Activated CD8-positive, alpha-beta T cell treated with anti-CD3 and anti-CD28 coated beads for 36 hours (primary cell): Measurements from ENCODE around the gene DFFB. TPM values are rescaled to one million over a fixed set of nuclear protein-coding genes. Genes with fewer than 3 reads are reported as not detected.

Experiments used
- ATAC-seq: fragments of 200-7000 bp; cut with Tn5 transposase; one replicate; pipeline ENCODE4 v1.10.0; 2021; ENCODE audit warnings: mild to moderate bottlenecking, moderate library complexity
- CTCF ChIA-PET: fragments of 350-600 bp; sonication (Branson Sonifier 250); formaldehyde crosslinking; loops from one replicate; lab custom pipeline; 2021; ENCODE audit warnings: antibody characterized with exemption; lab: Charles Lee
- POLR2A ChIA-PET: fragments of 350-600 bp; sonication (Branson Sonifier 250); formaldehyde crosslinking; loops from one replicate; lab custom pipeline; 2021; ENCODE audit warnings: antibody characterized with exemption; lab: Charles Lee
- DNase-seq: peaks from one replicate; pipeline ENCODE4 v3.0.0-alpha.2; 2020
- H3K27ac Mint-ChIP-seq: one replicate; pipeline ENCODE4 v1.8.0; 2021; ENCODE audit warnings: mild to moderate bottlenecking, mixed read lengths
- H3K27me3 Mint-ChIP-seq: one replicate; pipeline ENCODE4 v1.8.0; 2021; ENCODE audit warnings: mixed read lengths
- H3K36me3 Mint-ChIP-seq: one replicate; pipeline ENCODE4 v1.8.0; 2021; ENCODE audit warnings: low read depth, mixed read lengths
- H3K4me1 Mint-ChIP-seq: one replicate; pipeline ENCODE4 v1.8.0; 2021; ENCODE audit warnings: low read depth, mixed read lengths
- H3K4me3 Mint-ChIP-seq: one replicate; pipeline ENCODE4 v1.8.0; 2021; ENCODE audit warnings: mild to moderate bottlenecking, moderate library complexity, mixed read lengths
- H3K9me3 Mint-ChIP-seq: one replicate; pipeline ENCODE4 v1.8.0; 2021; ENCODE audit warnings: mixed read lengths
- CTCF ChIP-seq: fragments of 200-600 bp; IDR thresholded peaks from one replicate; pipeline ENCODE4 v1.8.0; 2022; ENCODE audit warnings: antibody characterized with exemption, mild to moderate bottlenecking
- intact Hi-C: fragments of 100-400 bp; cut with micrococcal nuclease; formaldehyde crosslinking; loops from one replicate; pipeline ENCODE4 v1.10.0; 2022
- total RNA-seq, 2 experiments: library from RNA; stranded (reverse); gene quantifications; one replicate each; pipeline ENCODE4 v1.2.3, GENCODE V29; 2021

Gene DFFB
- total RNA-seq, 2 experiments from 2014 or later, result 9.3 to 9.7 TPM

DNA sequence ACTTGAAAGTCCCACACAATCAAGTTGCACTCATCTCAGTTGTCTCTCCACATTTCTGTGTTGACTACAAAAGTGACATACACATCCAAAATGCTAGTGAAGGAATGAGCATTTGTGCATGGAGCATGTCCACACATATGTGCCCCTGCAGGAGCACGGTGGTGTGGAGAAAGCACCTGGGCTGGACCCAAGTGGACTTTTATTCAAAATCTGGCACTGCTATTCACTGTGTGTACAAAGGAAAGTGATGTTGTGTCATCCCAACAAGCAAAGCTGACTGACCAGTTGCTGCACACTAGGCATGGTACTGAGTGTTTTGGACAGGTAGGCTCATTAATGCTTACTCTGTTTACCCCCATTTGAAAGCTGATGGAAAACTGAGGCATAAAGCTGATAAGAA, 19.6 kb upstream of the DFFB start:
- ChIA-PET POLR2A (no interaction called here), CTCF (no interaction called here)
- Mint-ChIP-seq H3K4me1 (no peaks in the 10 kb centered on the region), H3K27ac (no peak overlapping the region), H3K4me3 (no peak overlapping the region), H3K9me3 (peaks cover 4% of the 10 kb centered on the region), H3K36me3 (peaks cover 51% of the 10 kb centered on the region), H3K27me3 (no peaks in the 10 kb centered on the region)
- DNase-seq (no peak), ATAC-seq (no peak)
- intact Hi-C loops, result no loop called here
- no peak for TF ChIP-seq CTCF

GRCh38 chr1:3838788-3839187, 18.5 kb upstream of the DFFB start:
- H3K27me3 Mint-ChIP-seq, result no peaks in the 10 kb centered on the region
- peaks cover 4% of the 10 kb centered on the region for H3K9me3 Mint-ChIP-seq
- CTCF ChIA-PET, result no interaction called here
- DNase-seq, result no peak
- no peaks in the 10 kb centered on the region for H3K4me1 Mint-ChIP-seq
- no peak for TF ChIP-seq CTCF
- H3K36me3 Mint-ChIP-seq, result peaks cover 54% of the 10 kb centered on the region
- POLR2A ChIA-PET, result interaction anchor here (0.6 kb wide), 1 partner anchor 1941 kb away, joined by 4 read pairs; no protein-coding TSS in a partner anchor
- ATAC-seq, result no peak
- no peak overlapping the region for H3K4me3 Mint-ChIP-seq
- H3K27ac Mint-ChIP-seq, result no peak overlapping the region
- intact Hi-C loops, result no loop called here

- H3K4me1 Mint-ChIP-seq, result no peaks in the 10 kb centered on the region
- DNase-seq (no peak), ATAC-seq (no peak)
- ChIA-PET POLR2A (interaction anchor here (0.7 kb wide), 1 partner anchor 84 kb away, joined by 3 read pairs; no protein-coding TSS in a partner anchor), CTCF (interaction anchor here (1.4 kb wide), 1 partner anchor 11 kb away, joined by 3 read pairs; no protein-coding TSS in a partner anchor)
- intact Hi-C loops, result no loop called here
- no peak overlapping the region for H3K4me3 Mint-ChIP-seq
- peaks cover 4% of the 10 kb centered on the region for H3K9me3 Mint-ChIP-seq
- H3K27ac Mint-ChIP-seq, result no peak overlapping the region
- H3K27me3 Mint-ChIP-seq, result no peaks in the 10 kb centered on the region
- TF ChIP-seq CTCF, result no peak
- peaks cover 49% of the 10 kb centered on the region for H3K36me3 Mint-ChIP-seq
These were observed 15.8 kb upstream of the DFFB start for GRCh38 chr1:3841491-3841890.

- ChIA-PET POLR2A (no interaction called here), CTCF (interaction anchor here (1.4 kb wide), 1 partner anchor 9 kb away, joined by 3 read pairs; no protein-coding TSS in a partner anchor)
- ATAC-seq, result no peak
- Mint-ChIP-seq H3K9me3 (peaks cover 1% of the 10 kb centered on the region), H3K27me3 (no peaks in the 10 kb centered on the region), H3K36me3 (peaks cover 36% of the 10 kb centered on the region), H3K27ac (no peak overlapping the region), H3K4me1 (no peaks in the 10 kb centered on the region), H3K4me3 (no peak overlapping the region)
- intact Hi-C loops, result no loop called here
- no peak for DNase-seq
- TF ChIP-seq CTCF, result no peak
These were observed 14.4 kb upstream of the DFFB start for GRCh38 chr1:3842912-3843311.

GRCh38 chr1:3846541-3846940, 10.7 kb upstream of the DFFB start:
- no peak for TF ChIP-seq CTCF
- intact Hi-C loops, result no loop called here
- POLR2A ChIA-PET, result interaction anchor here (0.6 kb wide), 1 partner anchor 1450 kb away, joined by 3 read pairs; no protein-coding TSS in a partner anchor
- ATAC-seq, result no peak
- Mint-ChIP-seq H3K36me3 (peaks cover 15% of the 10 kb centered on the region), H3K9me3 (no peaks in the 10 kb centered on the region), H3K27ac (no peak overlapping the region), H3K4me3 (no peak overlapping the region), H3K27me3 (no peaks in the 10 kb centered on the region), H3K4me1 (no peaks in the 10 kb centered on the region)
- DNase-seq, result no peak
- CTCF ChIA-PET, result interaction anchor here (1.5 kb wide), 1 partner anchor 71 kb away, joined by 4 read pairs; no protein-coding TSS in a partner anchor
